ENCODE data around the gene ZNF678. TPM values are rescaled to one million over a fixed set of nuclear protein-coding genes. Genes with fewer than 3 reads are reported as not detected.
A peak's percentile ranks its signal among the peaks of the same experiment; 100 is the strongest.

ZNF678 gene
- total and polyA plus RNA-seq, 9 of the 15 experiments (the other 6 are each of a cell fraction or from before 2014, with no cell fraction given), result 3.0 to 16.8 (median 8.0) TPM

DNA sequence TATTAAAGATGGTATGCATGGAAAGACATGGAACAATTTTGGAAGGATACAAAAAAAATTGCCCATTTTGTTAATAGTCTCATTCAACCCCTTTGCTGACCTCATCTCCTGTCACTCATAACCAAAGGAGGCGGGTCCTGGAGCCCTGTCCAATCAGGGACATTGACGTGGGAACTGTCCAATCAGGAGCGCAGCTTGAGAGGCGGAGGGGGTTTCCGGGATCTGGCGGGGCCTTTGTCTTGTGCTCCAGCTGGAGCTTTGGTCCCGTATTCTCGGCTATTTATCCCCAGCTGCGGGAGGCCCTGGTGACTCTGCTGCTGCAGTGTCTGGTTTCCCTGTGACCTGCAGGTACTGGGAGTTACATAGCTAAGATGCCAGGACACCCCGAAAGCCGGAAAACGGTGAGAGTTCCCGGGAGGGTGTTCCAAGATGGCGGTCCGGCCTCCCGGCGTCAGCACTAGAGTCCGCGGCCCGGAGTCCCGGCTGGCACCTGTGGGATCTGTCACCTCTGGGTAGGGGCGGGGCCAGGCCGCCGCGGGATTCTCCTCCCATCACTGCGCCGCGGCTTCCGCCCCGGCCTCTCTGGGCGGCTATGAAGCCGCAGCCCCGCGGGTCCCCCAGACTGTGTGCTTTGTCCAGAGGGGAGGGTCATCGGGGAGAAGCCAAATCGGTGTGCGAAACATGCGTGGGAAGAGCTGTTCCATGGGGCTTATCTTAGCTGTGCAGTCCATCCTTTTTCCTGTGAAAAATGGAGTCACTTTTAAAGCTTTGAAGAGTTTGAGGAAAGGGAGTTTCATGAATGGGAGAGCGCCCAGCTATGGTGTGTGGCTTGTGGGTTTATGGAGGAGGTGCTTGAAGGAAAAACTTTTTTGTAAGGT, at the start of gene ZNF678 (continued):
- TF ChIP-seq, protein P1, sequence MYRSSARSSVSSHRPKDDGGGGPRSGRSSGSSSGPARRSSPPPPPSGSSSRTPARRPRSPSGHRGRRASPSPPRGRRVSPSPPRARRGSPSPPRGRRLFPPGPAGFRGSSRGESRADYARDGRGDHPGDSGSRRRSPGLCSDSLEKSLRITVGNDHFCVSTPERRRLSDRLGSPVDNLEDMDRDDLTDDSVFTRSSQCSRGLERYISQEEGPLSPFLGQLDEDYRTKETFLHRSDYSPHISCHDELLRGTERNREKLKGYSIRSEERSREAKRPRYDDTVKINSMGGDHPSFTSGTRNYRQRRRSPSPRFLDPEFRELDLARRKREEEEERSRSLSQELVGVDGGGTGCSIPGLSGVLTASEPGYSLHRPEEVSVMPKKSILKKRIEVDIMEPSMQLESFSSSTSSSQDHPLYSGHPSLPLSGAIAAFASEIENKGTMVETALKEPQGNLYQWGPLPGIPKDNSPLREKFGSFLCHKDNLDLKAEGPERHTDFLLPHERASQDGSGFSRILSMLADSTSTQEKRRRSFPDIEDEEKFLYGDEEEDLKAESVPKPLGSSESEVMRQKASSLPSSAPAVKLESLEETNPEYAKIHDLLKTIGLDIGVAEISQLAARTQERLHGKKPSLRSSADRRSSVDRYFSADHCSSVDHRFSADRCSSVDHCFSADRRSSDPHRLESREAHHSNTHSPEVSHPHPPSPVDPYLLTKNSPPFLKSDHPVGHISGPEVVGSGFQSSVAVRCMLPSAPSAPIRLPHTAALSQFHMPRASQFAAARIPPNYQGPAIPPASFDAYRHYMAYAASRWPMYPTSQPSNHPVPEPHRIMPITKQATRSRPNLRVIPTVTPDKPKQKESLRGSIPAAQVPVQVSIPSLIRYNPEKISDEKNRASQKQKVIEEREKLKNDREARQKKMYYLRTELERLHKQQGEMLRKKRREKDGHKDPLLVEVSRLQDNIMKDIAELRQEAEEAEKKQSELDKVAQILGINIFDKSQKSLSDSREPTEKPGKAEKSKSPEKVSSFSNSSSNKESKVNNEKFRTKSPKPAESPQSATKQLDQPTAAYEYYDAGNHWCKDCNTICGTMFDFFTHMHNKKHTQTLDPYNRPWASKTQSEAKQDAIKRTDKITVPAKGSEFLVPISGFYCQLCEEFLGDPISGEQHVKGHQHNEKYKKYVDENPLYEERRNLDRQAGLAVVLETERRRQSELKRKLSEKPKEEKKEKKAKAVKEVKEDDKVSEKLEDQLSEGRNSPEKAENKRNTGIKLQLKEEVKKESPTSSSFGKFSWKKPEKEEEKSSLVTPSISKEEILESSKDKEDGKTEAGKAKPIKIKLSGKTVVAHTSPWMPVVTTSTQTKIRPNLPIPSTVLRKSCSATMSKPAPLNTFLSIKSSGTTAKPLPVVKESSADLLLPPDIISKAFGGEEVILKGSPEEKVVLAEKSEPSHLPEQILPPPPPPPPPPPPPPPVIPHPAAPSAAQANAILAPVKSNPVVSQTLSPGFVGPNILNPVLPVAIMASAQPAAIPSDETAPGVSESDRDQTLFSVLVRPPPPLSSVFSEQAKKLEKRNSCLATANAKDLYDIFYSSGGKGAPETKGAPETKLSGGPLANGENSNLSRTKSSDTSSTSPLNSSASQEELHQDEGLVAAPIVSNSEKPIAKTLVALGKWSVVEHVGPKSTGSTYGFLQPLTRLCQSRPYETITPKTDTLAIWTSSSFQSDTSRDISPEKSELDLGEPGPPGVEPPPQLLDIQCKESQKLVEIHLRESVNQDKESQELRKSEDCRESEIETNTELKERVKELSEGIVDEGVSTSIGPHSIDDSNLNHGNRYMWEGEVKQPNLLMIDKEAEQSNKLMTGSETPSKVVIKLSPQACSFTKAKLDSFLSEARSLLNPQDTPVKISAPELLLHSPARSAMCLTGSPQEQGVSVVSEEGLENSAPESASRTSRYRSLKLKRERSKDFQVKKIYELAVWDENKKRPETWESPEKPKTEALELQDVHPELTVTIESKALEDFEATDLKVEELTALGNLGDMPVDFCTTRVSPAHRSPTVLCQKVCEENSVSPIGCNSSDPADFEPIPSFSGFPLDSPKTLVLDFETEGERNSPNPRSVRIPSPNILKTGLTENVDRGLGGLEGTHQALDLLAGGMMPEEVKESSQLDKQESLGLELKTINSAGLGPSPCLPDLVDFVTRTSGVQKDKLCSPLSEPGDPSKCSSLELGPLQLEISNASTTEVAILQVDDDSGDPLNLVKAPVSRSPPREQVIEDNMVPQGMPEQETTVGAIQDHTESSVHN (IDR thresholded peaks at IDR 0.05; ENCODE audit: borderline replicate concordance in 1 of 2, low read depth in 1 of 2), result no peak; a peak in 1 of 4 replicates
- TF ChIP-seq TCF7L2 (IDR thresholded peaks at IDR 0.05; ENCODE audit: low read depth, low read length), result no peak
- no peak for TF ChIP-seq CHCHD3 (CRISPR knock-in tag; IDR thresholded peaks at IDR 0.05)
- no peak for TF ChIP-seq ZNF830 (CRISPR knock-in tag; IDR thresholded peaks at IDR 0.05)
- TF ChIP-seq FOXJ2 (tag; IDR thresholded peaks at IDR 0.05), result no peak
- TF ChIP-seq HNRNPH1 (optimal IDR thresholded peaks at IDR 0.05; ENCODE audit: low read depth, low read length), result no peak
- TF ChIP-seq, protein P2, sequence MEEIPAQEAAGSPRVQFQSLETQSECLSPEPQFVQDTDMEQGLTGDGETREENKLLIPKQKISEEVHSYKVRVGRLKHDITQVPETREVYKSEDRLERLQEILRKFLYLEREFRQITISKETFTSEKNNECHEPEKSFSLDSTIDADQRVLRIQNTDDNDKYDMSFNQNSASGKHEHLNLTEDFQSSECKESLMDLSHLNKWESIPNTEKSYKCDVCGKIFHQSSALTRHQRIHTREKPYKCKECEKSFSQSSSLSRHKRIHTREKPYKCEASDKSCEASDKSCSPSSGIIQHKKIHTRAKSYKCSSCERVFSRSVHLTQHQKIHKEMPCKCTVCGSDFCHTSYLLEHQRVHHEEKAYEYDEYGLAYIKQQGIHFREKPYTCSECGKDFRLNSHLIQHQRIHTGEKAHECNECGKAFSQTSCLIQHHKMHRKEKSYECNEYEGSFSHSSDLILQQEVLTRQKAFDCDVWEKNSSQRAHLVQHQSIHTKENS (CRISPR knock-in tag; IDR thresholded peaks at IDR 0.05), result no peak
- TF ChIP-seq PML (IDR thresholded peaks at IDR 0.05; ENCODE audit: low read length), result peak; percentile 54
- no peak for TF ChIP-seq FIP1L1 (IDR thresholded peaks at IDR 0.05; ENCODE audit: low read depth, low read length, poor library complexity, severe bottlenecking)
- TF ChIP-seq, protein P3, sequence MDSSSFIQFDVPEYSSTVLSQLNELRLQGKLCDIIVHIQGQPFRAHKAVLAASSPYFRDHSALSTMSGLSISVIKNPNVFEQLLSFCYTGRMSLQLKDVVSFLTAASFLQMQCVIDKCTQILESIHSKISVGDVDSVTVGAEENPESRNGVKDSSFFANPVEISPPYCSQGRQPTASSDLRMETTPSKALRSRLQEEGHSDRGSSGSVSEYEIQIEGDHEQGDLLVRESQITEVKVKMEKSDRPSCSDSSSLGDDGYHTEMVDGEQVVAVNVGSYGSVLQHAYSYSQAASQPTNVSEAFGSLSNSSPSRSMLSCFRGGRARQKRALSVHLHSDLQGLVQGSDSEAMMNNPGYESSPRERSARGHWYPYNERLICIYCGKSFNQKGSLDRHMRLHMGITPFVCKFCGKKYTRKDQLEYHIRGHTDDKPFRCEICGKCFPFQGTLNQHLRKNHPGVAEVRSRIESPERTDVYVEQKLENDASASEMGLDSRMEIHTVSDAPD (CRISPR knock-in tag; IDR thresholded peaks at IDR 0.05), result no peak
- TF ChIP-seq TGIF2 (CRISPR knock-in tag; IDR thresholded peaks at IDR 0.05), result no peak
- 0 out of 2 replicates have a peak, but pooled peaks have one; percentile 22 for TF ChIP-seq CBX5 (IDR thresholded peaks at IDR 0.05; ENCODE audit: borderline replicate concordance, low read depth)
- TF ChIP-seq ZNF146 (CRISPR knock-in tag; IDR thresholded peaks at IDR 0.05; ENCODE audit: unreplicated experiment), result no peak
- peak; percentile 84; the same call in 1 of the 2 replicates for TF ChIP-seq SMAD4 (CRISPR knock-in tag; conservative IDR thresholded peaks at IDR 0.05)
- peak; percentile 66; the same call in 1 of the 2 replicates for TF ChIP-seq BCOR (IDR thresholded peaks at IDR 0.05)

Measured in K562 (cell line).